HepG2 (cell line): ENCODE results near the gene CISH. TPM values are rescaled to one million over a fixed set of nuclear protein-coding genes. Genes with fewer than 3 reads are reported as not detected.

Source experiments
- AHR ChIP-seq: IDR thresholded peaks from 2 replicates; pipeline ENCODE4 v1.6.1; 2018; ENCODE audit warnings: missing genetic modification reagents, missing compliant biosample characterization
- ARNTL ChIP-seq: sonication (generic); formaldehyde crosslinking; IDR thresholded peaks from 2 replicates; pipeline ENCODE4 v1.4.0; 2020; ENCODE audit warnings: mild to moderate bottlenecking, missing genetic modification reagents
- ATRX ChIP-seq: sonication (generic); formaldehyde crosslinking; IDR thresholded peaks from 2 replicates; pipeline ENCODE4 v1.4.0; 2020; ENCODE audit warnings: missing genetic modification reagents, borderline replicate concordance
- CREB1 ChIP-seq, 2 experiments: fragments of 450-650 bp in 1 of 2; IDR thresholded peaks; 2 replicates each; pipeline ENCODE4 v1.6.1; 2016 to 2017; ENCODE audit warnings: control low read depth in 1 of 2, mild to moderate bottlenecking in 1 of 2, missing compliant biosample characterization in 1 of 2, missing genetic modification characterization in 1 of 2
- FOXA3 ChIP-seq: IDR thresholded peaks from 2 replicates; pipeline ENCODE4 v1.6.1; 2016; ENCODE audit warnings: missing genetic modification reagents, missing compliant biosample characterization
- FOXM1 ChIP-seq: sonication (generic); formaldehyde crosslinking; IDR thresholded peaks from 2 replicates; pipeline ENCODE4 v1.5.0; 2020; ENCODE audit warnings: missing genetic modification reagents
- HDAC2 ChIP-seq: sonication (generic); formaldehyde crosslinking; IDR thresholded peaks from 2 replicates; pipeline ENCODE4 v1.4.0; 2020; ENCODE audit warnings: missing genetic modification reagents
- HES4 ChIP-seq: sonication (generic); formaldehyde crosslinking; IDR thresholded peaks from 2 replicates; pipeline ENCODE4 v1.9.0; 2021; ENCODE audit warnings: mild to moderate bottlenecking, missing genetic modification reagents, borderline replicate concordance
- HNF4G ChIP-seq, 2 experiments: sonication (generic) in 1 of 2; formaldehyde crosslinking in 1 of 2; IDR thresholded peaks; 2 replicates each; pipeline versions ENCODE4 v1.4.0 to v1.6.1; 2011 to 2020; ENCODE audit warnings: borderline replicate concordance in 2 of 2, low read depth in 2 of 2, mild to moderate bottlenecking in 2 of 2, low read length in 1 of 2, missing genetic modification reagents in 1 of 2, moderate library complexity in 1 of 2
- KDM3A ChIP-seq: IDR thresholded peaks from 2 replicates; pipeline ENCODE4 v1.6.1; 2018; ENCODE audit warnings: low read depth, missing compliant biosample characterization
- KLF15 ChIP-seq: sonication (generic); formaldehyde crosslinking; IDR thresholded peaks from 2 replicates; pipeline ENCODE4 v1.8.1; 2023; ENCODE audit warnings: borderline replicate concordance, mild to moderate bottlenecking, inconsistent platforms, missing genetic modification reagents, mixed read lengths
- KLF6 ChIP-seq: IDR thresholded peaks from 2 replicates; pipeline ENCODE4 v1.8.0; 2016; ENCODE audit warnings: missing biosample characterization, missing genetic modification reagents
- MED13 ChIP-seq: sonication (generic); formaldehyde crosslinking; IDR thresholded peaks from 2 replicates; pipeline ENCODE4 v1.5.0; 2020; ENCODE audit warnings: missing genetic modification reagents
- MIER3 ChIP-seq: IDR thresholded peaks from 2 replicates; pipeline ENCODE4 v1.6.1; 2016; ENCODE audit warnings: missing compliant biosample characterization, borderline replicate concordance
- NFIC ChIP-seq: IDR thresholded peaks from 2 replicates; pipeline ENCODE4 v1.6.1; 2012; ENCODE audit warnings: mild to moderate bottlenecking, low read length, inconsistent platforms
- NPAS2 ChIP-seq: sonication (generic); formaldehyde crosslinking; IDR thresholded peaks from 2 replicates; pipeline ENCODE4 v1.8.0; 2022; ENCODE audit warnings: mild to moderate bottlenecking, missing genetic modification reagents, borderline replicate concordance
- PHF21A ChIP-seq: sonication (generic); formaldehyde crosslinking; IDR thresholded peaks from 2 replicates; pipeline ENCODE4 v1.5.0; 2020; ENCODE audit warnings: mild to moderate bottlenecking, missing genetic modification reagents
- TAF1 ChIP-seq: sonication (generic); formaldehyde crosslinking; IDR thresholded peaks from 2 replicates; pipeline ENCODE4 v1.4.0; 2020; ENCODE audit warnings: missing genetic modification reagents
- TGIF2 ChIP-seq: IDR thresholded peaks from 2 replicates; pipeline ENCODE4 v1.6.1; 2016; ENCODE audit warnings: control low read depth, missing compliant biosample characterization
- ZBTB42 ChIP-seq: sonication (generic); formaldehyde crosslinking; IDR thresholded peaks from 2 replicates; pipeline ENCODE4 v1.5.0; 2020; ENCODE audit warnings: mild to moderate bottlenecking, missing genetic modification reagents
- ZKSCAN8 ChIP-seq: IDR thresholded peaks from 2 replicates; pipeline ENCODE4 v1.6.1; 2016; ENCODE audit warnings: borderline replicate concordance, missing genetic modification reagents, missing compliant biosample characterization
- ZNF230 ChIP-seq: sonication (generic); formaldehyde crosslinking; IDR thresholded peaks from 2 replicates; pipeline ENCODE4 v1.4.0; 2020; ENCODE audit warnings: mild to moderate bottlenecking, missing genetic modification reagents
- ZNF264 ChIP-seq: sonication (generic); formaldehyde crosslinking; IDR thresholded peaks from 2 replicates; pipeline ENCODE4 v1.4.0; 2020; ENCODE audit warnings: missing genetic modification reagents
- ZNF274 ChIP-seq: sonication (generic); formaldehyde crosslinking; IDR thresholded peaks from 2 replicates; pipeline ENCODE4 v1.5.1; 2020; ENCODE audit warnings: mild to moderate bottlenecking, missing genetic modification reagents
- ZNF430 ChIP-seq: sonication (generic); formaldehyde crosslinking; IDR thresholded peaks from 2 replicates; pipeline ENCODE4 v1.9.0; 2021; ENCODE audit warnings: mild to moderate bottlenecking, missing genetic modification reagents
- ZNF7 ChIP-seq: IDR thresholded peaks from 2 replicates; pipeline ENCODE4 v1.6.1; 2016; ENCODE audit warnings: missing biosample characterization, missing genetic modification reagents
- ZNF709 ChIP-seq: sonication (generic); formaldehyde crosslinking; IDR thresholded peaks from 2 replicates; pipeline ENCODE4 v1.5.0; 2020; ENCODE audit warnings: mild to moderate bottlenecking, missing genetic modification reagents
- ZSCAN29 ChIP-seq: sonication (generic); formaldehyde crosslinking; conservative IDR thresholded peaks from 2 replicates; pipeline ENCODE4 v1.4.0; 2020; ENCODE audit warnings: mild to moderate bottlenecking, missing genetic modification reagents
- polyA plus RNA-seq, 8 experiments: library from polyadenylated mRNA; depleted of rRNA in 3 of 8; stranded (reverse) in 7 of 8; unstranded in 1 of 8; fragments of >200 nt; fragmentation: Illumina TruSeq in 4 of 8; extraction: Trizol in 4 of 8; gene quantifications; 2 replicates each; pipeline versions ENCODE4 v1.2.1 to v1.2.3, GENCODE V29; 2011 to 2016; ENCODE audit warnings: low read depth in 4 of 8, missing spikeins in 1 of 8, mixed read lengths in 1 of 8; ENCODE audit not compliant: insufficient read depth in 1 of 8
- total RNA-seq, 5 experiments: library from RNA; depleted of rRNA; stranded (reverse); fragments of >200 nt; fragmentation: Illumina TruSeq; extraction: Trizol; gene quantifications; 2 replicates each; pipeline ENCODE4 v1.2.3, GENCODE V29; 2016; ENCODE audit warnings: low read depth in 1 of 5
- TF ChIP-seq, protein P1 (sequence below): sonication (generic); formaldehyde crosslinking; IDR thresholded peaks from 2 replicates; pipeline ENCODE4 v1.4.0; 2020; ENCODE audit warnings: missing genetic modification reagents
- TF ChIP-seq, protein P2 (sequence below): IDR thresholded peaks from 2 replicates; pipeline ENCODE4 v1.6.1; 2016; ENCODE audit warnings: mild to moderate bottlenecking

The CISH gene
- total and polyA plus RNA-seq, 2 of the 13 experiments (the other 11 are each of a cell fraction or from before 2014, with no cell fraction given), result 0.91 to 1.5 TPM

DNA sequence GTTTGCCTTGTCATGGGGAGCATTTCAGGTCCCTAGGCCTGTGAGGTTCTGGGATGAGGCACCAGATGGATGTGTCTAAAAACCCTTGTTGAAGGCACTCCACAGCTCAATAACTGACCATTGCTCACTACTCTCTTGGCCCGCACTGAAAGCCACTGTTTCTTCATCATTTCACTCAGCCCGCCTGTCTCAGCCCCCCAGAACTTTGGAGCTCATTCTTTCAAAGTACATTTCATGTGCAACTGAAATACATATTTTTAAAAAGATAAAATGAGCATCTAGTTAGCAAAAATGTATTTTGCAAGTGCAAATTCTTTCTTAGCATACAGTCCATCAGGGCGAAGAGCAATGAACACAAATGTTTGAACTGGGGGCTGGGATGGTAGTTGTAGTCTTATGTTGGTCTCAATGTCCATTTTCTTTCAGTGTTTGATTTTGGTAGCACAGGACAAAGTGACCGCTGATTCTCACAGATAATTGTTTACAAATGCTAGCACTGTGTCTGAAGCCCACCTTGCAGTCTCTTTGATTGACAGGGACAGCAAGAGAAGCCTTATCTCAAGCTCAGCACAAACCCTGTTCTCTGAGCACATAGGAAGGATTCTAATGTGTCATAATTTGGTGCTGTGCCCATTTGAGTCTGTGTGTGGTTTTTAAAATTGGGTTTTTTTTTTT lies 22.7 kb downstream of the CISH start (continued):
- TF ChIP-seq MED13 (0 out of 2 replicates have a peak, but pooled peaks have one; percentile 46), ZSCAN29 (peak; percentile 41; the same call in 1 of the 2 replicates), KDM3A (no peak), ZNF264 (CRISPR knock-in tag) (peak; percentile 43; the same call in 1 of the 2 replicates), CREB1 (IDR thresholded peaks at IDR 0.05) (no peak), CREB1 (CRISPR knock-in tag; IDR thresholded peaks at IDR 0.05) (peak; percentile 66), TAF1 (no peak; the same call in 1 of the 2 replicates), KLF15 (CRISPR knock-in tag) (no peak), ZKSCAN8 (CRISPR knock-in tag) (no peak), HNF4G (IDR thresholded peaks at IDR 0.05; ENCODE audit: borderline replicate concordance, low read depth, low read length) (peak; percentile 96), HNF4G (CRISPR knock-in tag; IDR thresholded peaks at IDR 0.05; ENCODE audit: borderline replicate concordance, low read depth) (peak; percentile 60; the same call in 1 of the 2 replicates), HDAC2 (peak; percentile 82), FOXA3 (CRISPR knock-in tag) (peak; percentile 80), ZNF7 (no peak), ARNTL (CRISPR knock-in tag) (0 out of 2 replicates have a peak, but pooled peaks have one; percentile 35), AHR (no peak; the same call in 1 of the 2 replicates), ATRX (no peak), FOXM1 (CRISPR knock-in tag) (no peak), ZNF709 (CRISPR knock-in tag) (no peak), KLF6 (0 out of 2 replicates have a peak, but pooled peaks have one; percentile 41), HES4 (CRISPR knock-in tag) (no peak), TGIF2 (CRISPR knock-in tag) (no peak), PHF21A (peak; percentile 82), MIER3 (CRISPR knock-in tag) (no peak), NFIC (peak; percentile 86), ZBTB42 (CRISPR knock-in tag) (no peak), ZNF430 (CRISPR knock-in tag) (0 out of 2 replicates have a peak, but pooled peaks have one; percentile 13), ZNF230 (no peak), ZNF274 (CRISPR knock-in tag) (no peak), NPAS2 (no peak)
- TF ChIP-seq, protein P1, sequence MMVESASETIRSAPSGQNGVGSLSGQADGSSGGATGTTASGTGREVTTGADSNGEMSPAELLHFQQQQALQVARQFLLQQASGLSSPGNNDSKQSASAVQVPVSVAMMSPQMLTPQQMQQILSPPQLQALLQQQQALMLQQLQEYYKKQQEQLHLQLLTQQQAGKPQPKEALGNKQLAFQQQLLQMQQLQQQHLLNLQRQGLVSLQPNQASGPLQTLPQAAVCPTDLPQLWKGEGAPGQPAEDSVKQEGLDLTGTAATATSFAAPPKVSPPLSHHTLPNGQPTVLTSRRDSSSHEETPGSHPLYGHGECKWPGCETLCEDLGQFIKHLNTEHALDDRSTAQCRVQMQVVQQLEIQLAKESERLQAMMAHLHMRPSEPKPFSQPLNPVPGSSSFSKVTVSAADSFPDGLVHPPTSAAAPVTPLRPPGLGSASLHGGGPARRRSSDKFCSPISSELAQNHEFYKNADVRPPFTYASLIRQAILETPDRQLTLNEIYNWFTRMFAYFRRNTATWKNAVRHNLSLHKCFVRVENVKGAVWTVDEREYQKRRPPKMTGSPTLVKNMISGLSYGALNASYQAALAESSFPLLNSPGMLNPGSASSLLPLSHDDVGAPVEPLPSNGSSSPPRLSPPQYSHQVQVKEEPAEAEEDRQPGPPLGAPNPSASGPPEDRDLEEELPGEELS (CRISPR knock-in tag), result peak; percentile 86
- TF ChIP-seq, protein P2, sequence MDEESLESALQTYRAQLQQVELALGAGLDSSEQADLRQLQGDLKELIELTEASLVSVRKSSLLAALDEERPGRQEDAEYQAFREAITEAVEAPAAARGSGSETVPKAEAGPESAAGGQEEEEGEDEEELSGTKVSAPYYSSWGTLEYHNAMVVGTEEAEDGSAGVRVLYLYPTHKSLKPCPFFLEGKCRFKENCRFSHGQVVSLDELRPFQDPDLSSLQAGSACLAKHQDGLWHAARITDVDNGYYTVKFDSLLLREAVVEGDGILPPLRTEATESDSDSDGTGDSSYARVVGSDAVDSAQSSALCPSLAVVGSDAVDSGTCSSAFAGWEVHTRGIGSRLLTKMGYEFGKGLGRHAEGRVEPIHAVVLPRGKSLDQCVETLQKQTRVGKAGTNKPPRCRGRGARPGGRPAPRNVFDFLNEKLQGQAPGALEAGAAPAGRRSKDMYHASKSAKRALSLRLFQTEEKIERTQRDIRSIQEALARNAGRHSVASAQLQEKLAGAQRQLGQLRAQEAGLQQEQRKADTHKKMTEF, result peak; percentile 35
